GM19397 (cell line): ENCODE measurements around the gene SLC27A1.
A peak's percentile ranks its signal among the peaks of the same experiment; 100 is the strongest.
"Not testable (repeated sequence)": the region's sequence is repeated elsewhere in the genome, so short reads cannot be mapped to it uniquely, and the experiment has no call there.

Experiments
- ATAC-seq: cut with Tn5 transposase; IDR thresholded peaks from one replicate; pipeline ENCODE4 v1.9.1; 2021; ENCODE audit warnings: mild to moderate bottlenecking, moderate library complexity; ENCODE audit not compliant: unreplicated experiment

The SLC27A1 gene

GRCh38 chr19:17510220-17510993 lies 40.1 kb downstream of the SLC27A1 start:
- ATAC-seq, result no peak

- ATAC-seq, result peak; percentile 62
These were observed 41.6 kb downstream of the SLC27A1 start for GRCh38 chr19:17511724-17512573.

GRCh38 chr19:17512574-17512939 lies 42.2 kb downstream of the SLC27A1 start:
- no peak for ATAC-seq

GRCh38 chr19:17515408-17516149 lies 45.3 kb downstream of the SLC27A1 start:
- no peak for ATAC-seq

GRCh38 chr19:17517898-17518297 lies 47.6 kb downstream of the SLC27A1 start:
- ATAC-seq, result no peak

GRCh38 chr19:17518654-17519053 lies 48.3 kb downstream of the SLC27A1 start:
- not testable (repeated sequence) for ATAC-seq

- no peak for ATAC-seq
These were observed 49.6 kb downstream of the SLC27A1 start for GRCh38 chr19:17519967-17520366.

GRCh38 chr19:17520865-17521264 lies 50.5 kb downstream of the SLC27A1 start:
- ATAC-seq, result no peak

- ATAC-seq, result peak; percentile 77
These were observed 52.9 kb downstream of the SLC27A1 start for GRCh38 chr19:17522988-17523872.

GRCh38 chr19:17524651-17525050 lies 54.3 kb downstream of the SLC27A1 start:
- ATAC-seq, result no peak

- ATAC-seq, result no peak
These were observed 54.8 kb downstream of the SLC27A1 start for GRCh38 chr19:17525141-17525540.

- ATAC-seq, result peak; percentile 42
These were observed 56.6 kb downstream of the SLC27A1 start for GRCh38 chr19:17526922-17527321.

- ATAC-seq, result no peak
These were observed 57.0 kb downstream of the SLC27A1 start for GRCh38 chr19:17527326-17527725.

- no peak for ATAC-seq
These were observed 58.3 kb downstream of the SLC27A1 start for GRCh38 chr19:17528610-17529009.

GRCh38 chr19:17529239-17530158 lies 59.2 kb downstream of the SLC27A1 start:
- ATAC-seq, result no peak

GRCh38 chr19:17530586-17530985 lies 60.3 kb downstream of the SLC27A1 start:
- no peak for ATAC-seq

GRCh38 chr19:17532116-17532515 lies 61.8 kb downstream of the SLC27A1 start:
- ATAC-seq, result no peak

- no peak for ATAC-seq
These were observed 62.2 kb downstream of the SLC27A1 start for GRCh38 chr19:17532557-17532956.

- no peak for ATAC-seq
These were observed 64.4 kb downstream of the SLC27A1 start for GRCh38 chr19:17534767-17535166.
